ENCODE measurements around the gene NXPH2.
A peak's percentile ranks its signal among the peaks of the same experiment; 100 is the strongest.

Gene NXPH2

GRCh38 chr2:138632066-138632620 is 148.0 kb downstream of the NXPH2 start:
- DNase-seq: peak; percentile 7

DNA sequence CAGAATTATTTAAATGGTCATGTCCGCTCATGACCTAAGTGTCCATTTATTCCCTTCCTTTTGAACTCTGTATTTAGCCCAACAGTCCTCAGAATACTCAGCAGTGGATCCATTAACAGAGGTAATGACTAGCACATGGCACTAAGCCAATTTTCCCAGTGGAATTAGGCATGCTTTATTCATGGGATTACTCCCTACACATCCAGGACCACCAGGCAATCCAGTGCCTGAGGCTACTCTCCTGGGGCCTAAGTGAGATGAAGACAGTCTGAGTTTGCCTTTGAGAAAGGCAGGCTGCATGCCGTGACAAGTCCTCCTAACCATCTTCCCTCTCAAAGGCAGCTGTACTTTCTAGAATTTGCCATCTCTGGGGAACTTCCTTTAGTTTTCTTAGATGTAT is 150.0 kb downstream of the NXPH2 start:
- no peak for DNase-seq

GRCh38 chr2:138626148-138626547 is 154.0 kb downstream of the NXPH2 start:
- peak; percentile 12 for DNase-seq

DNA sequence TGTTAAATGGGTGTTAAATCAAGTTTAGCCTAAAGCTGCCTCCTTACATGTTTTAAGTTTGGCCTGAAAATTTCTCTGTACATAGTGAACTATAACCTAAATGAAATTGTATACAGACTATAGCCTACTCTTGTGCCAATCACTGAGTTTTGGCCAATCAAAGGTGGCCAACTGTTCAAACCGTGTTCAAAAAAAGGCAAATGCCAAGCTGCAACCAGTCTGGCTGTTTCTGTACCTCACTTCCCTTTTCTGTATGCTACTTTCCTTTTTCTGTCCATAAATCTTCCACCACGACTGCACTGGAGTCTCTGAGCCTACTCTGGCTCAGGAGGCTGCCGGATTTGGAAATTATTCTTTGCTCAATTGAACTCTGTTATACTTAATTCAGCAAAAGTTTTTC is 157.6 kb downstream of the NXPH2 start:
- DNase-seq: peak; percentile 61

- no peak for DNase-seq
These were observed 159.1 kb downstream of the NXPH2 start for GRCh38 chr2:138621139-138621538.

- DNase-seq: no peak
These were observed 159.8 kb downstream of the NXPH2 start for GRCh38 chr2:138620431-138620830.
